HL-60 (cell line): ENCODE results near the gene ENPEP.

Experiments
- DNase-seq, 2 experiments: peaks; one replicate each; pipeline ENCODE4 v3.0.0-alpha.2; 2010 to 2020; ENCODE audit warnings: low read depth in 1 of 2, low spot score in 1 of 2
- H3K27ac ChIP-seq: fragments of 250-450 bp; sonication (Bioruptor Pico); replicated peaks from 2 replicates; pipeline ENCODE4 v1.5.1; 2020; ENCODE audit warnings: mild to moderate bottlenecking, moderate library complexity
- H3K27me3 ChIP-seq: fragments of 250-450 bp; sonication (Bioruptor Pico); 2 replicates; pipeline ENCODE4 v1.5.1; 2021; ENCODE audit warnings: mild to moderate bottlenecking, moderate library complexity; ENCODE audit not compliant: insufficient read depth, poor library complexity, severe bottlenecking
- H3K4me3 ChIP-seq: replicated peaks from 2 replicates; pipeline ENCODE4 v1.5.1; 2011; ENCODE audit warnings: mild to moderate bottlenecking, control low read depth, low read length; ENCODE audit not compliant: insufficient read depth
- CTCF ChIP-seq: IDR thresholded peaks from one replicate; pipeline ENCODE4 v1.5.1; 2011; ENCODE audit warnings: low read length, control low read depth, inconsistent platforms; ENCODE audit not compliant: insufficient read depth
- GABPA ChIP-seq: IDR thresholded peaks from 2 replicates; pipeline ENCODE4 v1.6.1; 2012; ENCODE audit warnings: low read depth
- POLR2AphosphoS5 ChIP-seq: IDR thresholded peaks from 2 replicates; pipeline ENCODE4 v1.6.1; 2012; ENCODE audit warnings: low read depth
- REST ChIP-seq: IDR thresholded peaks from 2 replicates; pipeline ENCODE4 v1.6.1; 2012; ENCODE audit warnings: low read depth; ENCODE audit not compliant: insufficient replicate concordance
- SPI1 ChIP-seq: IDR thresholded peaks from 2 replicates; pipeline ENCODE4 v1.6.1; 2012; ENCODE audit warnings: low read depth, mild to moderate bottlenecking, borderline replicate concordance

Gene ENPEP

GRCh38 chr4:110498420-110498819, 22.5 kb downstream of the ENPEP start:
- no peak overlapping the region for H3K27ac ChIP-seq
- TF ChIP-seq REST = no peak
- TF ChIP-seq POLR2AphosphoS5 = no peak
- no peak for TF ChIP-seq SPI1
- no peak for TF ChIP-seq CTCF
- TF ChIP-seq GABPA = no peak
- H3K4me3 ChIP-seq = no peak overlapping the region
- DNase-seq = no peak
- no peaks in the 10 kb centered on the region for H3K27me3 ChIP-seq

GRCh38 chr4:110499126-110499525, 23.2 kb downstream of the ENPEP start:
- no peak overlapping the region for H3K4me3 ChIP-seq
- no peak for TF ChIP-seq POLR2AphosphoS5
- no peaks in the 10 kb centered on the region for H3K27me3 ChIP-seq
- H3K27ac ChIP-seq = no peak overlapping the region
- no peak for DNase-seq

GRCh38 chr4:110501826-110502225, 25.9 kb downstream of the ENPEP start:
- no peaks in the 10 kb centered on the region for H3K27me3 ChIP-seq
- H3K27ac ChIP-seq = no peak overlapping the region
- no peak overlapping the region for H3K4me3 ChIP-seq
- DNase-seq = no peak
- TF ChIP-seq SPI1 (no peak), GABPA (no peak), POLR2AphosphoS5 (no peak), REST (no peak), CTCF (no peak)

GRCh38 chr4:110503270-110504083, 27.5 kb downstream of the ENPEP start:
- Histone ChIP-seq H3K4me3 (no peak overlapping the region), H3K27ac (no peak overlapping the region), H3K27me3 (no peaks in the 10 kb centered on the region)
- no peak for DNase-seq
- TF ChIP-seq SPI1 = no peak
- no peak for TF ChIP-seq REST
- TF ChIP-seq POLR2AphosphoS5 = no peak
- no peak for TF ChIP-seq GABPA
